BE2C (cell line): Measurements from ENCODE around the gene RICTOR.

ENCODE experiments used
- DNase-seq: peaks from one replicate; pipeline ENCODE4 v3.0.0-alpha.2; 2020
- H3K27me3 ChIP-seq: fragments of 250-450 bp; sonication (Bioruptor Pico); 2 replicates; pipeline ENCODE4 v1.5.1; 2020; ENCODE audit warnings: mild to moderate bottlenecking
- H3K36me3 ChIP-seq: fragments of 250-450 bp; sonication (Bioruptor Pico); 2 replicates; pipeline ENCODE4 v1.5.1; 2020; ENCODE audit warnings: mild to moderate bottlenecking
- H3K4me1 ChIP-seq: fragments of 250-450 bp; sonication (Bioruptor Pico); 2 replicates; pipeline ENCODE4 v1.5.1; 2020
- H3K4me3 ChIP-seq: 2 replicates; pipeline ENCODE4 v1.5.1; 2011; ENCODE audit warnings: low read depth, low read length
- H3K9me3 ChIP-seq: fragments of 250-450 bp; sonication (Bioruptor Pico); 2 replicates; pipeline ENCODE4 v1.5.1; 2020
- TF ChIP-seq, protein P1 (sequence below): IDR thresholded peaks from 2 replicates; pipeline ENCODE4 v1.5.1; 2012; ENCODE audit warnings: mild to moderate bottlenecking, low read depth, low read length

RICTOR gene

GRCh38 chr5:39021413-39021812 is 52.8 kb downstream of the RICTOR start:
- Histone ChIP-seq H3K27me3 (no peaks in the 10 kb centered on the region), H3K4me1 (no peaks in the 10 kb centered on the region), H3K9me3 (no peaks in the 10 kb centered on the region), H3K4me3 (no peak overlapping the region), H3K36me3 (no peaks in the 10 kb centered on the region; the same call in 1 of the 2 replicates)
- DNase-seq = no peak
- TF ChIP-seq, protein P1, sequence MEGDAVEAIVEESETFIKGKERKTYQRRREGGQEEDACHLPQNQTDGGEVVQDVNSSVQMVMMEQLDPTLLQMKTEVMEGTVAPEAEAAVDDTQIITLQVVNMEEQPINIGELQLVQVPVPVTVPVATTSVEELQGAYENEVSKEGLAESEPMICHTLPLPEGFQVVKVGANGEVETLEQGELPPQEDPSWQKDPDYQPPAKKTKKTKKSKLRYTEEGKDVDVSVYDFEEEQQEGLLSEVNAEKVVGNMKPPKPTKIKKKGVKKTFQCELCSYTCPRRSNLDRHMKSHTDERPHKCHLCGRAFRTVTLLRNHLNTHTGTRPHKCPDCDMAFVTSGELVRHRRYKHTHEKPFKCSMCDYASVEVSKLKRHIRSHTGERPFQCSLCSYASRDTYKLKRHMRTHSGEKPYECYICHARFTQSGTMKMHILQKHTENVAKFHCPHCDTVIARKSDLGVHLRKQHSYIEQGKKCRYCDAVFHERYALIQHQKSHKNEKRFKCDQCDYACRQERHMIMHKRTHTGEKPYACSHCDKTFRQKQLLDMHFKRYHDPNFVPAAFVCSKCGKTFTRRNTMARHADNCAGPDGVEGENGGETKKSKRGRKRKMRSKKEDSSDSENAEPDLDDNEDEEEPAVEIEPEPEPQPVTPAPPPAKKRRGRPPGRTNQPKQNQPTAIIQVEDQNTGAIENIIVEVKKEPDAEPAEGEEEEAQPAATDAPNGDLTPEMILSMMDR = no peak

DNA sequence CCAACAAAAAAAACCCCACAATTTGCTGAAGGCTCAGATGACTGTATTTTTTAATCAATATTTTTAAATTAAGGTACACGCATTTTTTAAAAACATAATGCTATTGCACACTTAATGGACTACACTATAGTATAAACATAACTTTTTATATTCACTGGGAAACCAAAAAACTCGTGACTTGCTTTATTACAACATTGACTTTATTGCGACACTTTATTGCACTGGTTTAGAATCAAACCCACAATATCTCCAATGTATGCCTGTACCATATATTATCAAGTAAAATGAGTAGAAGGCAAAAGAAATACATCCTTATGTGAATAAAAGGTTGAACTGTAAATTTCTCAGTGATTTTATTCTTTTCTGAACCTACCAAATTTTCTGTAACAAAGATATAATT is 53.7 kb downstream of the RICTOR start:
- Histone ChIP-seq H3K27me3 (no peaks in the 10 kb centered on the region), H3K36me3 (no peaks in the 10 kb centered on the region; the same call in 1 of the 2 replicates), H3K4me3 (no peak overlapping the region), H3K9me3 (no peaks in the 10 kb centered on the region), H3K4me1 (no peaks in the 10 kb centered on the region)
- TF ChIP-seq, protein P1 = no peak
- no peak for DNase-seq

GRCh38 chr5:39019254-39019653 is 54.9 kb downstream of the RICTOR start:
- H3K4me3 ChIP-seq = no peak overlapping the region
- no peaks in the 10 kb centered on the region for H3K9me3 ChIP-seq
- no peaks in the 10 kb centered on the region for H3K4me1 ChIP-seq
- TF ChIP-seq, protein P1 = no peak
- no peaks in the 10 kb centered on the region for H3K27me3 ChIP-seq
- no peaks in the 10 kb centered on the region; the same call in 1 of the 2 replicates for H3K36me3 ChIP-seq
- no peak for DNase-seq

DNA sequence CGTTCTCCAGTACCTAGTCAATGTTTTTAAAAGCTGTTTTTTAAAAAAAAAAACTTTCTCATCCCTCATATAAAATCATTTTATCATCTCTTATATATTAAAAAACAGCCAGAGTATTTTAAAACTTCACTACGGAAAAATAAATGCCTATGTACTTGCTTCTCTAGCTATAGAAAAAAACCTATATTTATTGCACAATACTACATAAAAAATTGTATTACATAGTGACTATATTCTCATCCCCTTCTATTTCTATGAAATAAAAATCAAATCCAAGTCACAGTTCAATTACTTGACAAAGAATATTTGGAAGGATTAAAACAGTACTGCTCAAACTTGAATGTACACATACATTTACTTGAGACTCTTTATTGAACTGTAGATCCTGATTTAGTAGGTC is 56.7 kb downstream of the RICTOR start:
- TF ChIP-seq, protein P1 = no peak
- no peaks in the 10 kb centered on the region; the same call in 1 of the 2 replicates for H3K36me3 ChIP-seq
- H3K9me3 ChIP-seq = no peaks in the 10 kb centered on the region
- no peaks in the 10 kb centered on the region for H3K4me1 ChIP-seq
- DNase-seq = no peak
- H3K4me3 ChIP-seq = no peak overlapping the region
- no peaks in the 10 kb centered on the region for H3K27me3 ChIP-seq

DNA sequence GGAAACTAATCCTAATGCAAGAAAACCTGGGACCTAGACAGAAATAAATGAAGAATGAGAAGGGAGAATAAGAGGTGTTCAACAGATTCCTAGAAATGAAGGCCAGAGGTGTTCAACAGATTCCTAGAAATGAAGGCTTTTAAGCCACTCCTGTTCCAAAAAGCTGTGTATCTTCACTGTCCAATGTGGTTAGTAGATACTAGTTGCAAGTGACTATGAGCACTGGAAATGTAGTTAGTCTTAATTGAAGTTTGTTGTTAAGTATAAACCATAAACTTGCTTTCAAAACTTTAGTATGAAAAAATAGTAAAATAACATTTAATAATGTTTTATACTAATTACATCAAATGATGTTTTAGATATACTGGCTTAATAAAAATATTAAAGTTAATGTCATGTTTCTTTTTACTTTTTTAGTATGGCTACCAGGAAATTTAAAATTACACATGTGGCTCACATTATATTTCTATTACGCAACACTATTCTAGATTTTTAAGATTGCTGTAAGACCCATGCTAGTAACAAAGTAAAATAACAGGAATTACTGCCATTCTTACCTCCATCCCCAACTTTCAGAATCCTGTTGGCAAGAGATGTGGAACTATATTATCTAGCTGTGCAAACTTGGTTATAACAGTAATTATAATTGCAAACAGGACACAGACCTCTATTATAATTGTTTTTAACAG is 57.5 kb downstream of the RICTOR start:
- TF ChIP-seq, protein P1 = no peak
- Histone ChIP-seq H3K4me3 (no peak overlapping the region), H3K9me3 (no peaks in the 10 kb centered on the region), H3K4me1 (no peaks in the 10 kb centered on the region), H3K27me3 (no peaks in the 10 kb centered on the region), H3K36me3 (no peaks in the 10 kb centered on the region; the same call in 1 of the 2 replicates)
- no peak for DNase-seq
